KG1 (cell line): ENCODE data around the gene MS4A10.

Experiments used
- DNase-seq: peaks from one replicate; lab custom pipeline; 2025; lab: John Stamatoyannopoulos, UW

The MS4A10 gene

DNA sequence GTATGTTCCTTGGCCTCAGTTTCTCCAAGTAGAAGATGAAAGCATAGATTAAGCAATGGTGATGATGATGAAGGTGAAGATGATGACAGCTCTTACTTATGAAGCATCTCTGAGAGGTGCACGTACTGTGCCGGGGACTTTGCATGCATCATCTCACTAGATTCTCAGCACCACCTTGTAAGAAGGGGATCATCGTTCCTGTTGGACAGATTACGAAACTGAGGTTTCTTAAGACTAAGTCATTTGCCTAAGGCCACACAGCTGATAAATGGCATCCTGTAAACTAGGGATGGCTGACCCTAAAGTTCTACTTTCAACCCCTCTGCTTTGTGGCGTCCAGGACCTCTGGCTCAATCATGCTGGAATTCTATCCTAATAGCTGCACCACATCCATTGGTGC lies 19.8 kb upstream of the MS4A10 start:
- no peak for DNase-seq

DNA sequence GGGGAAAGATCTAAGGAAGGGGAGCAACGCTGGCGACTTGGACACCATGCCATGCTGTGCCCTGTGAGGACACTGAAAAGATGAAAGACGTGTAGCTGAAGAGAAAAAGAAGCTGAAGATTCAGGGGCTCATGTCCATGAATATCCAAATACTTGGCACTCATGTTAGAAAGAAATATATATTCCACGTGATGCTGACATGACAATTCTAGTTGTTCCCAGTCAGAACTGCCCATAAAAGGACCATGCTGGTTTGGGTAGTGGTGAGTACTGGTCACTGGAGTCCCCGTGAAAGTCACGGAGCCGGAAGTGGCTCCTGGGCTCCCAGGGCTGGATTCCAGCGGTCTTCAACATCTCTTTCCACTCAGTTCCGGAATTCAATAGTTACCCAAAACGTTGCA lies 18.6 kb upstream of the MS4A10 start:
- no peak for DNase-seq

DNA sequence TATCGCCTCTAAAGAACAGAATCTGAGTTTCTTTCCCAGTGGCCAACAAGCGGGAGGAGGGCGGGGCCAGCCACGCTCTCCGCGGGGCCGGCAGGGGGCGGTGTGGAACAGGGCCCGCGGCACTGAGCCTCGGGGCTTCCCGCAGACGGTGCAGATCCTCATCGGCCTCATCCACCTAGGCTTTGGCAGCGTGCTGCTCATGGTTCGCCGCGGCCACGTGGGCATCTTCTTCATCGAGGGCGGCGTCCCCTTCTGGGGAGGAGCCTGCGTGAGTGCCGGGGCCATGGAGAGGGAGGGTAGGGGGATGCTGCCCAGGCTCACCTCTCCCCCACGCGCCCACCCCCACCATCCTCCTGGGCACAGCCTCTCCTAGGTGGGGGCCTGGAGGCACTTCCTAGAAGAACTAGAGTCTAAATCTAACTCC lies 17.7 kb upstream of the MS4A10 start:
- DNase-seq = no peak

DNA sequence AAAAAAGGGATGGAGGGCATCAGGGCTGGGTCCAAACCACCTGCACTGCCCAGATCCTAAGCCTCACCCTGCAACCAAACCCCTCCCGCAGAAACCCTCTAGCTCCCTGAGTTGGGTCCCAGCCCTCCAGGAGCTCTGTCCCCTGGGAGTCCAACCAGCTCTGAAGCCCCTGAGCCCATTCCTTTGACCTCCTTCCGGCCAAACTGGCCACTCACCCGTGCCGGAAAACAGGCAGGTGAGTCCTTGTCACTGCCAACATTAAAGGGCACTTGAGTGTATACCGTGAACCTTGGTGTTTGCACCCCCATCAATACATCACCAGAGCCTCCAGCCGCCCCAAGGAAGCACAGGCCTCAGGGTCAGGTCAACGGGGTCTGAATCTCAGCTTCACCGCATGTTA lies 16.9 kb upstream of the MS4A10 start:
- DNase-seq = no peak

DNA sequence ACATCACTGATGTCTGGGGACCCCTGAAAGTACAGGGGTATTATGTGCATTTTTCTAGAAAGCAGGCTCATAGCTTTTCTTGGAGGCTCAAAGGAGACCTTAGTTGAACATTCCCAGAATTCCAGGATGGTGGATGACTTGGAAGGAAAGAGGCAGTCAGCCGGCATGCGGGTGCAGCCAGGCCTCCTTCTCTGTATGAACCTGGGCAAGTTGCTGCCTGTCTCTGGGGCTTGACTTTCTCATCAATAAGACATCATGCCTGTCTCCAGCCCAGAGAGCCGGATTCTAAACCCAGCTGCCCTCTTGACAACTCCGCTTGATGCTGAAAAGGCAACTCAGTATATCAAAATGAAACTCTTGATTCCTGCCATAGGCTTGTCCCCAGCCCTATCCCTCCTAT lies 15.9 kb upstream of the MS4A10 start:
- DNase-seq = no peak

DNA sequence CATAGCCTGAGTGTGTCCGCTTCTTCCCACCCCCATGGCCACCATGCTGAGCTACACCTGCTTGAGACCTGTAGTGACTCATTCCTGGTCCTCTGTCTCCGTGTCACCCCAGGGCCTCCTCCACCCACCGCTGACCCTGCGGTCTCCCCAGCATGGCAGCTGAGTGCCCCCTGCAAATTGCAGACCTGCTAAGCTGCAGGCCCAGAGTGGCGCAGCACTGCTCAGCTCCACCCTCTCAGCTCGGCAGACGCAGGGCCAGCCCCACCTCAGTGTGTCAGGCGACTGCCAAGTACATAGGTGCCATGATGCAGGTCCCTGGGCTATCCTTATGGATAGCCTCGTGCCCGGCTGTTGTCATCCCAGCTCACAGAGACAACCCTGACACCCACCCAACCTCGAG lies 15.3 kb upstream of the MS4A10 start:
- no peak for DNase-seq

DNA sequence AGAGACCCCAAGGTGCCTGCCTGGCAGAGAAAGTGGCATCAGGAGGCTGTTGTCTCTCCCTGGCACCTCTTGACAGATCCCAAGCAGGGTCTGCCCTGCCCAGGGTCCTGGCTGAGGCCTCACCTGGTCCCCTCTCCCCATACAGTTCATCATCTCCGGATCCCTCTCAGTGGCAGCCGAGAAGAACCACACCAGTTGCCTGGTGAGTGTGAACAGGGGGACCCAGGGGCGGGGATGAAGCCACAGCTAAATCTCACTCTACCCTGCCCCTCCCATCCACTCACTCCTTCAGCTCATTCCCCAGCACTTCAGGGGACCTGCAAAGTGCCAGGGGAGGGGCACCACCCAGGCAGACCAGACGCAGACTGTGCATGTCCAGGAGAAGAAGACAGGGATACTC lies 14.0 kb upstream of the MS4A10 start:
- no peak for DNase-seq

DNA sequence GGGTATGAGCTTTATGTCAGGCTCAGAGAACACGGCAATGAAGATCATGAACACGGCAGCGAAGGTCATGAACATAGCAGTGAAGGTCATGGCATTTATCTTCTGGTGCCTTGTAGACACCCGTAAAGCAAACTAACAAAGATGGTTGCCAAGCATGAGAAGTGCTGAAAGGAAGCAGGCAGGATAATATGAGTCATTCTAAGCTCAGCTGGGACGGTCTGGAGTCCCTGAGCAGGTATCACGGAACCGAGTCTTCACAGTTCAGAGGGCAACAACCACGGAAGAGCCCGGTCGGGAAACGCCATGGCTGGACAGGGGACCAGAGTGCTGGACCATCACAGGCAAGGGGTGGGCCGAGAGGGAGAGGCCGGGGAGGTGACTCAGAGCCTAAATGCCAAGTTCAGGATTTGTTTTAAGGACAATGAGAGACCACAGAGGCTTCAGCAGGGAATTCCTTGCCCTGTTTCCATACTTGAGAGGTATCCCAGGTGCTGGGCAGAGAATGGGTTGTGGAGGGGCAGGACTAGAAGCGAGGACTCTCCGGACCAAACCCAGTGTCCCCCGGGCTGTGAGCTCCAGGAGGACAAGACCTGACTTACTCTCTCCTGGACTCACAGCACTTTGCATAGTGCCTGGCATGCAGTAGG lies 13.1 kb upstream of the MS4A10 start:
- no peak for DNase-seq

DNA sequence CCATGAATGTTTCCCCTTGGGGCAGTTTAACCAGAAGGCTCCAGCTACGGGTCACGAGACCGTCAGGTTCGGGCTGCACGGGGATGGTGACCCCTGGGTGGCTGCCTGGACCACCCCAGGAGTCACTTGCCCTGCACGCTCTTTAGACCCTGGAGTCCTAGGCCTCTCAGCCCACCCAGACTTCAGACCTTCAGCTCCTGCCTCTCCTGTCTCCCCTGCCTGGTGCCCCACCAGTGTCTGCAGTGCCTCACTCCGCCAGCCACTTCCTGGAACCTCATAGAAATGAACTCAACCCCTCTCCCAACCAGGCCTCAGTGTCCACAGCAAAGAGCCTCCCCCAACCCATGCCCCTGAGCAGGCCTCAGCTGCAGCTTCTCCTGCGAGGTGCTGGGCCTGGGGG lies 12.5 kb upstream of the MS4A10 start:
- no peak for DNase-seq

DNA sequence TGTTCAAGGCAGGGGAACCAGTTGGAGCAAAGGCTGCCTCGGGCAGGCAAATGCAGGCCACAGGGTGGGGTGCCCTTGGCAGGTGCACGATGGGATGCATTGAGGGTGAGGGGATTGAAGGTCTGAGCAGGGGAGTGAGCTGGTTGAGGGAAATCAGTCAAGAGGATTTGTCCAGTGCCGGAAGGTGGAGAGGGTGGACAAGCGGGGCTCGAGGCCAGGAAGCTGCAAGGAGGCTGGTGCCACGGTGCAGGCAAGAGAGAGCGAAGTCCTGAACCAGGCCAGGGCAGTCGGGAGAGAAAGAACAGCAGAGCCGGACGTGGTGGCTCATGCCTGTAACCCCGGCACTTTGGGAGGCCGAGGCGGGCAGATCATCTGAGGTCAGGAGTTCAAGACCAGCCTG lies 10.4 kb upstream of the MS4A10 start:
- DNase-seq = no peak

DNA sequence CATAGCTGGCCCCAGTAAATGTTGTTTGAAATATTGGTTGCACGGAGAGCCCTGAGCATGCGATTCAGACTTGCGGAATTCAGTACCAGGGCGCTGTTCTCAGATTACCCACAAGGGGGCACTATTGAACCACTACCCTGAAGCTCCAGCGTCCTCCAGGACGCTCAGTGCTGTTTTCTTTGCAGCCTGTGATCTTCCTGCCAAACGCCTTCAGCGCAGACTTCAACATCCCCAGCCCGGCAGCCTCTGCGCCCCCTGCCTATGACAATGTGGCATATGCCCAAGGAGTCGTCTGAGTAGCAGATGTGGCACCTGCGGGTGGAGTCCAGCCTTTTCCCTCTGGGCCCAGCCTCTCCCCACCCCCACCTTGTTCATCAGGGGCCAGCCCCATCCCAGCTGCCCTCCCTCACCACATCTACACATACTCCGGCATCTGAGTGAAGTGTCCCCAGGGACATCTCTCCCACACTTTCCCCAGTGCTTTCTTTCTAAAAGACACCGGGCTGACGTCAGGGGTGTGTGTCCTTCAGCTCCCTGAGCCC lies 9.6 kb upstream of the MS4A10 start:
- peak; percentile 87 for DNase-seq

DNA sequence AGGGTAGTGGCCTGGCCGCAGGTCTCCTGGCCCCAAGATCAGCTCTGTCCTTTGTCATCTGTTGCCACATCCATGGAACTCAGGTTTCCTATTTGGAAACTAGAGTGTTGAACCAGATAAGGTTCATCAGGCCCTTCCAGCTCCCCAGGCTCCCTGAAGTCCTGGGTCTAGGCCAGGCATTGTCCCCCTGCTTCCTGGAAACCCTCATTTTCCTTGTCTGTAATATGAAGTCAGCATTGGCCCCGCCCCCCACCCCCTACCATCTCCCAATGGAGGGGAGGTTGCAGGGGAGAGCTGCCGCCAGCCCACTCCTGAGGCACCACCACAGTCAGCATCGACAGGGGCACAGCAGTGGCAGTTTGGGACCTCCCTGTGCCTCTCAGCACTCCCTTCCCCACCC lies 9.0 kb upstream of the MS4A10 start:
- no peak for DNase-seq

DNA sequence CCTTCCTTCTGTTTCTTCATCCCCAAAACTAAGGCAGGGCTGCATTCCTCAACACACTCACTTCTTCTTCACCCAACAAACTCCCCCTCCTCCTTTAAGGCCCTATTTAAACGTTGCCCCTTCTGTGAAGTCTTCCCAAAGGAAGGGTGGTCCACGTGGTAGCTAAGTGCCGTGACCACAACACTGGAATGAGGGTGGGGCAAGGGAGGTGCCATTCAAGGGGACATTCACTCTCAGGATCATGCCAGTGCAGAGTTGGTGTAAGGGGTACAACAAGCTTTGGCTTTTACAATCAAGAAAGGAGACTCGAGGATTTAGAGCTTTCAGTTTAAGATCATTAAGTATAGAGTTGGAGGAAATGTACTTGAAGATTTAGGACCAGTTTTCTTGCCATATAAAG lies 8.0 kb upstream of the MS4A10 start:
- DNase-seq = no peak

DNA sequence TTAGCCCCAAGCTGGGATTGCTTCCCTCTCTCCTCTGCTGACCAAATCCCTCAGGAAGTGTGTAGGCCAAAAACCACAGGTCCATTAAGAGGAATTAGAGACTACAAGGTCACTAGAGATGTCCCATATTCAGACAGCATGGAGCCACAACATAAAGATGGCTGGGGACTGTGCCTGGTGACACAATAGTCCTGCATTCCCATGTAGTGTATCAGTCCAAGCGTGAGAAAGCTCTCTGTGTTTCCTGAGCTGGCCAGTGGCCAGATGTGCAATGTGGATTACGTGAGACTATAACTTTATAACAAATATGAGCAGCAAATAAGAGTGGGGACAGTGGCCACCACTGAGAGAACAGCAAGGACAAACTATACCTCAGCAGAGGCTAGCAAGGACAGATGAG lies 7.6 kb upstream of the MS4A10 start:
- DNase-seq = no peak

DNA sequence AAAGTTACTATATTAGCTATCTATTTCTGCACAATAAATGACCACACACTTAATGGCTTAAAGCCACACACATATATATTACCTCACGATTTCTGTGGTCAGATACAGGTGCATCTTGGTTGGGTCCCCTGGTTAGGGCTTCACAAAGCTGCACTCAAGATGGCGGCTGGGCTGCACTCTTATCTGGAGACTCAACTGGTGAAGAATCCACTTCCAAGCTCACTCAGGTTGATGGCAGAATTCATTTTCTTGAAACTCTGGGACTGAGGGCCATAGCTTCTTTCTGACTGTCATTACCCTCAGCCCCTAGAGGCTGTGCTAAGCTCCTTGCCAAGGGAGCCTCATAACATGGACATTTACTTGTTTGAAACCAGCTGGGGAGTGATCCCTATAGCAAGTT lies 5.1 kb upstream of the MS4A10 start:
- no peak for DNase-seq

DNA sequence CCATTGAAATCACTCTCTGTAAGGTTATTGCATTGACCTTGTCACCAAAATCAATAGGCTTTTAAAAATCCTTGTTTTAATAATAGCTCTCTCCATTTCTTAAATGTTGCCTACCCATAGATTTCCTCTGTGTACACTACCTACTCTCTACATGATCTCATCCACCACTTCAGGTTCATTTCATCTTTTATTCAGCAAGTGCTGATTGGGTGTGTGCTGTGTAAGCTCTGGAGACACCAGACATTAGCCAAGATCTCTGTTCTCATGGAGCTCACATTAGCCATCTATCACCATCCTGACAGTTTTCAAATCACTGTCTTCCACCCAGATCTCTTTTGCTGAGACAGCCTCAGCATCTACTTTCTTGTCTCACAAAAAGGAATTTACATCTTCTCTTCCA lies 4.4 kb upstream of the MS4A10 start:
- DNase-seq = no peak

DNA sequence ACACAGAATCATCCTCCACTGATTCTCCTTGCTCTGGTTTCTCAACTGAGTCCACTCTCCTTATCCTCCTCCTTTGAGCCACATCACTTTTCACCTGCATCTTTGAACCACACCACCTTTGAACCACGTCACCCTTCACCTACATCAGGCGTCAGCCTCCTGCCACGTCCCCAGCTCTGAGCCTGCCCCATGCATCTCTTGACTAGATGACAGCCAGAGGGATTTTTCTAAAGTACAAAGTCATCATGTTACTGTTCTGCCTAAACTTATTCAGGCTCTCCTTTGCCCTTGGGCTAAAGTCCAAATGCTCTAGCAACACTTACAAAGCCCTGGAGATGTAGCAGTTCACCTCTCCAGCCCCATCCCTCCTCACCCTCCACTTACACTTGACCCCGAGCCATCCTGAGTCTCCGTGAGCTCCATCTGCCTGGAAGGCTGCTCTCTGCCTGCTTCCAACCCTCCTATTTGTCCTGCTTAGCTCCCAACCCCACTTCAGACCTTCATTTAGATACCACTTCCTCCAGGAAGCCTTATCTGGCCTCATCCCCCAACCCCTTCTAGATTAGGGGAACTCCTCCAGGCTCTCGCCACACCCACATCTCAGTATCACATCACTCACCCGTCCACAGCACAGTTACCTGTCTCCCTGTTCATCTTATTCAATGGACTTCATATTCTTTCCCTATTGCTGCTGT lies 3.7 kb upstream of the MS4A10 start:
- DNase-seq = no peak

DNA sequence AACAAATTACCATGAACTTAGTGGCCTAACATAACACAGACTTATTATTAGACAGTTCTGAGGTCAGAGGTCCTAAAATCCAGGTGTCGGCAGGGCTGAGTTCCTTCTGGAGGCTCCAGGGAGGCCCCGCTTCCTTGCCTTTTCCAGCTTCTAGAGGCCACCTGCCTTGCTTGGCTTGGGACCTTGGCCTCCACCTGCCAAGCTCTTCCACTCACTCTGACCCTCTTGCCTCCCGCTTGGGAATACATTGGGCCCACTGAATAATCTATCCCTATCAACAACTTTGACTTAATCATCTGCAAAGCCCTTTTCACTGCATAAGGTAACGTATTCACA lies 3.2 kb upstream of the MS4A10 start:
- DNase-seq = no peak

DNA sequence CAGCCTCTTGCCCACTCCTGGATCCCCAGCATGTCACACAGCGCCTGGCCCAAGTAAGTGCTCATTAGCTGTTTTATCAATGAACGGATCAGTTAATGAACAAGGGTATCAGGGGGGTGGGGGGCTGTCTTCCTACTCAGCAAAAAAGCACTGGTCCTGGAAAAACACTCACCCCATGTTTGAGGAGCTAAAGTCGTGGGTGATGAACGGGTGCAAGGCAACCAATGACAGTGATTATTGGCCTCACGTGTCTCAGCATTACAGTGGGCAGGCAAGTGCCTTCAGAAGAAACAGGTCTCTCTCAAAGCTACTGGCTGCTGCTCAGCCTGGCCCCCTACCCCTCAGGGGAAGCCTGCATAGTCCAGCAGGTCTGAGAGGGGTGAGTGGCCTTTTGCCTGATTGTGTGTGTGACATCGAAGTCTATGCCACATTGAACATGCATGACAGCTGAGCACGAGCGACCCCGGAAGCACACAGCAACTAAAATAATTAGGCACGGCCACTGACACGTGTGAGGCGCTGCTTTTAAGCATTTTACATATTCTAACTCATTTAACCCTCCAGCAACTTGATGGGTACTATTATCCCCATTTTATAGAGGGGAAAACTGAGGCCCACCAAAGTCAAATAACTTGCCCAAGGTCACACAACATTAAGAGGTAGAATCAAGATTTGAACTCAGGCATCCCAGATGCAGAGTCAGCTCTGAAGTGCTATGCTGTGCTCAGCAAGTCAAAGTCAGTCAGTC lies 2.6 kb upstream of the MS4A10 start:
- DNase-seq = no peak

DNA sequence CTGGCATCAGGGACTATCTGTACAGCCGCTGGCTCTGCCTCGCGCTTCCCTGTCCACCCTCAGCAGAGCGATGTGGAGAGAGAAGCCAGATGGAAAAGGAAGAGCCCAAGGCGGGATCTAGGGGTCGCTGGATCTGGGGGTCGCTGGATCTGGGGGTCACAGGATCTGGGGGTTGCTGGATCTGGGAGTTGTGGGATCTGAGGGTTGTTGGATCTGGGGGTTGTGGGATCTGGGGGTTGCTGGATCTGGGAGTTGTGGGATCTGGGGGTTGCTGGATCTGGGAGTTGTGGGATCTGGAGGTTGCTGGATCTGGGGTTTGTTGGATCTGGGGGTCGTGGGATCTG lies 2.0 kb upstream of the MS4A10 start:
- DNase-seq = no peak

DNA sequence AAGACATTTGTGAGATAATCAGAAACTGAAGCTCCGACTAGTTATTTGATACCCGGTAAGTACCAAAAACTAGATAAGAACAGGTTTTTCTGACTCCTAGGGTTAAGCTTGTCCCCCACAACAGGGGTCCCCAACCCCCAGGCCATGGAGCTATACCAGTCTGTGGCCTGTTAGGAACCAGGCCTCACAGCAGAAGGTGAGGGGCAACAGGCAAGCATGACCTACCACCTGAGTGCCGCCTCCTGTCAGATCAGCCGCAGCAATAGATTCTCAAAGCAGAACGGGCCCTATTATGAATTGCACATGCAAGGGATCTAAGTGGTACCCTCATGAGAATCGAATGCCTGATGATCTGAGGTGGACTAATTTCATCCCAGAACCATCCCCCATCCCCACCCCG lies 1.2 kb upstream of the MS4A10 start:
- DNase-seq = no peak

DNA sequence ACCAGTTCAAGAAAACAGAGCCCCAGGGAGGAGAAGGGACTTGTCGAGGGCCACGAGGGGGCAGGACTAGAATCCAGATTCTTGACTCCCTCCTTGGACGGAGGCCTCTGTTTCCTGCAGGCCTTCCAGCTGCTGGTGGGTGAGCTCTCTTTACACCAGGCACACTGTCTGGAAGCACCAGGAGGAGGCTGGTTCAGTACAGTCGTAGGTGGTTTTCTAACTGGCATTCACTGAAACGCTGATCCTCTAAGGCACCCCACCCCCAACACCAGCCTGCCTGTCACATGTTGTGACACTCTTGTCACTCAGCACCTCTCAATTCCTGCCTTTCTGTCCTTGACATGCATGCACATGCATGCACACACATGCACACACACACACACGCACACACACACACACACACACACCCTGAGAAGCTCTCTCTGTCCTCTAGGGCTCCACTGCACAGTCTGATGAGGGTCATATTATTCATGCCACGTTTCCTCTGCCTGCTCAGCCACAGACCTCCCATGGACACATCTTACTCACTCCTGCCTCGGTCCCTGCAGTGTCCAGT lies 751 bp downstream of the MS4A10 start:
- no peak for DNase-seq
